ENCODE results near the gene CCNB1. TPM values are rescaled to one million over a fixed set of nuclear protein-coding genes. Genes with fewer than 3 reads are reported as not detected.

CCNB1 gene
- total RNA-seq = 59.7 and 119 TPM in 2 replicates

GRCh38 chr5:69166686-69167492 lies at the start of gene CCNB1:
TSS of gene CCNB1 (plus strand) at chr5:69167150. CDS start at chr5:69167263, 113 bp downstream.

GRCh38 chr5:69189162-69190086 lies 22.5 kb downstream of the CCNB1 start, which contains the start of gene CENPH:
TSS of gene CENPH (plus strand) at chr5:69189583. CDS start at chr5:69189635, 52 bp downstream.

Other genes with a start within 250 kb of the CCNB1 start
- 49.3 and 59.9 TPM in 2 replicates for gene SLC30A5, start 73.1 kb upstream of the CCNB1 start, total RNA-seq
- gene CENPH, start 22.4 kb downstream of the CCNB1 start, total RNA-seq = 19.5 and 32.6 TPM in 2 replicates
- gene CDK7, start 67.7 kb downstream of the CCNB1 start, total RNA-seq = 33.6 and 45.8 TPM in 2 replicates
- gene CCDC125, start 165.7 kb downstream of the CCNB1 start, total RNA-seq = 2.6 and 5.4 TPM in 2 replicates
- gene AK6, start 202.4 kb downstream of the CCNB1 start, total RNA-seq = 19.1 and 23.8 TPM in 2 replicates
- gene TAF9, start 202.4 kb downstream of the CCNB1 start, total RNA-seq = 50.5 and 65.2 TPM in 2 replicates
- 14.0 and 14.1 TPM in 2 replicates for gene RAD17, start 202.7 kb downstream of the CCNB1 start, total RNA-seq
- gene MARVELD2, start 248.0 kb downstream of the CCNB1 start, total RNA-seq = 0.88 and 2.5 TPM in 2 replicates